SK-N-MC (cell line): ENCODE measurements around the gene GZF1.

Experiments used
- DNase-seq: peaks from one replicate; pipeline ENCODE4 v3.0.0-alpha.2; 2011; ENCODE audit warnings: low read depth, low spot score
- H3K27ac ChIP-seq: fragments of 200-600 bp; sonication (generic); 2 replicates; pipeline ENCODE4 v1.5.1; 2016; ENCODE audit warnings: mixed run types
- H3K36me3 ChIP-seq: fragments of 200-600 bp; sonication (generic); 2 replicates; pipeline ENCODE4 v1.6.1; 2017; ENCODE audit warnings: antibody characterized with exemption, low read length, mixed read lengths; ENCODE audit not compliant: insufficient read depth
- H3K4me3 ChIP-seq: fragments of 200-600 bp; sonication (generic); 2 replicates; pipeline ENCODE4 v1.5.1; 2016
- H3K9ac ChIP-seq: fragments of 200-600 bp; sonication (generic); 2 replicates; pipeline ENCODE4 v1.8.0; 2017; ENCODE audit warnings: mixed run types, mixed read lengths; ENCODE audit not compliant: insufficient read length
- H3K9me3 ChIP-seq: fragments of 200-600 bp; sonication (generic); 2 replicates; pipeline ENCODE4 v1.6.1; 2017; ENCODE audit warnings: low read depth, mild to moderate bottlenecking, antibody characterized with exemption, low read length, moderate library complexity, mixed read lengths
- EZH2 ChIP-seq: fragments of 200-600 bp; sonication (generic); IDR thresholded peaks from one replicate; pipeline ENCODE4 v1.6.1; 2017; ENCODE audit warnings: antibody characterized with exemption
- FOXP2 ChIP-seq: optimal IDR thresholded peaks from 2 replicates; pipeline ENCODE3; 2011; ENCODE audit warnings: mild to moderate bottlenecking, moderate library complexity; ENCODE audit not compliant: insufficient read depth; ENCODE audit errors: extremely low read length, control extremely low read depth
- POLR2AphosphoS5 ChIP-seq: IDR thresholded peaks from 2 replicates; pipeline ENCODE4 v1.6.1; 2012; ENCODE audit warnings: mild to moderate bottlenecking, low read depth, low read length, borderline replicate concordance

The GZF1 gene

GRCh38 chr20:23350196-23350903 is 11.6 kb upstream of the GZF1 start, which contains the start of gene NXT1:
Gene NXT1, plus strand, starts transcription at chr20:23350791. Its CDS starts 3,251 bp downstream, at chr20:23354042.
- H3K9ac ChIP-seq = peak within 1 kb of the TSS; percentile 98
- TF ChIP-seq POLR2AphosphoS5 (peak; percentile 86), FOXP2 (no peak), EZH2 (no peak)
- H3K9me3 ChIP-seq = no peaks in the 10 kb centered on the region
- H3K4me3 ChIP-seq = peak within 1 kb of the TSS; percentile 99
- peaks cover 25% of the 10 kb centered on the region; the same call in 1 of the 2 replicates for H3K36me3 ChIP-seq
- peak; percentile 84 for DNase-seq
- H3K27ac ChIP-seq = peak within 1 kb of the TSS; percentile 96

- TF ChIP-seq EZH2 = no peak
- no peak for TF ChIP-seq FOXP2
- TF ChIP-seq POLR2AphosphoS5 = 0 out of 2 replicates have a peak, but pooled peaks have one; percentile 3
- H3K36me3 ChIP-seq = peaks cover 30% of the 10 kb centered on the region; the same call in 1 of the 2 replicates
- H3K9ac ChIP-seq = peak overlapping the region; percentile 98
- peak overlapping the region; percentile 73 for H3K27ac ChIP-seq
- H3K4me3 ChIP-seq = peak overlapping the region; percentile 99
- no peaks in the 10 kb centered on the region for H3K9me3 ChIP-seq
- no peak for DNase-seq
These were observed 10.8 kb upstream of the GZF1 start for GRCh38 chr20:23350904-23351838.

- Histone ChIP-seq H3K27ac (no peak overlapping the region), H3K36me3 (peaks cover 30% of the 10 kb centered on the region; the same call in 1 of the 2 replicates), H3K4me3 (no peak overlapping the region), H3K9ac (no peak overlapping the region), H3K9me3 (no peaks in the 10 kb centered on the region)
- no peak for DNase-seq
- TF ChIP-seq POLR2AphosphoS5 = no peak; the same call in 1 of the 2 replicates
- TF ChIP-seq EZH2 = no peak
- no peak for TF ChIP-seq FOXP2
These were observed 5.8 kb upstream of the GZF1 start for GRCh38 chr20:23356203-23356602.

GRCh38 chr20:23357767-23358562 is 4.0 kb upstream of the GZF1 start:
- peak; percentile 84 for DNase-seq
- H3K36me3 ChIP-seq = peaks cover 25% of the 10 kb centered on the region; the same call in 1 of the 2 replicates
- H3K27ac ChIP-seq = no peak overlapping the region; the same call in 1 of the 2 replicates
- peak overlapping the region; percentile 87 for H3K9ac ChIP-seq
- H3K4me3 ChIP-seq = peak overlapping the region; percentile 90
- TF ChIP-seq POLR2AphosphoS5 = peak; percentile 78
- no peak for TF ChIP-seq FOXP2
- H3K9me3 ChIP-seq = no peaks in the 10 kb centered on the region

- Histone ChIP-seq H3K9ac (no peak overlapping the region), H3K9me3 (no peaks in the 10 kb centered on the region), H3K27ac (no peak overlapping the region; the same call in 1 of the 2 replicates), H3K36me3 (peaks cover 24% of the 10 kb centered on the region; the same call in 1 of the 2 replicates), H3K4me3 (peak overlapping the region; percentile 90)
- TF ChIP-seq EZH2 = no peak
- TF ChIP-seq POLR2AphosphoS5 = no peak
- no peak for TF ChIP-seq FOXP2
- no peak for DNase-seq
These were observed 3.4 kb upstream of the GZF1 start for GRCh38 chr20:23358563-23358906.

GRCh38 chr20:23358923-23359593 is 2.9 kb upstream of the GZF1 start:
- peak overlapping the region; percentile 90 for H3K4me3 ChIP-seq
- DNase-seq = no peak
- no peak overlapping the region for H3K9ac ChIP-seq
- H3K27ac ChIP-seq = no peak overlapping the region
- TF ChIP-seq POLR2AphosphoS5 (no peak), FOXP2 (no peak), EZH2 (no peak)
- H3K36me3 ChIP-seq = peaks cover 19% of the 10 kb centered on the region; the same call in 1 of the 2 replicates
- H3K9me3 ChIP-seq = no peaks in the 10 kb centered on the region

- peak overlapping the region; percentile 96 for H3K4me3 ChIP-seq
- H3K27ac ChIP-seq = peak overlapping the region; percentile 87
- no peak for DNase-seq
- peaks cover 15% of the 10 kb centered on the region; the same call in 1 of the 2 replicates for H3K36me3 ChIP-seq
- TF ChIP-seq EZH2 (no peak), POLR2AphosphoS5 (no peak), FOXP2 (no peak)
- H3K9ac ChIP-seq = peak overlapping the region; percentile 98
- H3K9me3 ChIP-seq = no peaks in the 10 kb centered on the region
These were observed 1.5 kb upstream of the GZF1 start for GRCh38 chr20:23360531-23360930.
